Thoracic aorta (tissue), 2 donors: ENCODE results near the gene NUDC. TPM values are rescaled to one million over a fixed set of nuclear protein-coding genes. Genes with fewer than 3 reads are reported as not detected.
A peak's percentile ranks its signal among the peaks of the same experiment; 100 is the strongest.

Experiments used
- ATAC-seq: fragments of 150-250 bp; one replicate; pipeline ENCODE4 v1.8.0; 2017; ENCODE audit warnings: low read depth; ENCODE audit not compliant: insufficient number of reproducible peaks, low FRiP score
- DNase-seq: peaks from one replicate; pipeline ENCODE4 v3.0.0-alpha.2; 2020; ENCODE audit warnings: low spot score
- H3K27ac ChIP-seq, 2 donors: fragments of 200-600 bp; sonication (generic); 1 replicate in 1 of 2; 2 replicates in 1 of 2; pipeline ENCODE4 v1.5.1; 2016; ENCODE audit warnings: mild to moderate bottlenecking in 2 of 2, moderate library complexity in 2 of 2
- H3K27me3 ChIP-seq: fragments of 200-600 bp; sonication (generic); replicated peaks from 2 replicates; pipeline ENCODE4 v1.6.0; 2016; ENCODE audit warnings: mild to moderate bottlenecking; ENCODE audit not compliant: insufficient read depth
- H3K36me3 ChIP-seq: fragments of 200-600 bp; sonication (generic); one replicate; pipeline ENCODE4 v1.5.1; 2016
- H3K4me1 ChIP-seq, 2 donors: fragments of 200-600 bp; sonication (generic); 1 replicate in 1 of 2; 2 replicates in 1 of 2; pipeline versions ENCODE4 v1.5.1 to v1.6.0; 2016; ENCODE audit warnings: low read depth in 2 of 2, mild to moderate bottlenecking in 1 of 2; ENCODE audit not compliant: control insufficient read depth in 1 of 2
- H3K4me3 ChIP-seq: fragments of 200-600 bp; sonication (generic); 2 replicates; pipeline ENCODE4 v1.5.1; 2016; ENCODE audit warnings: mild to moderate bottlenecking
- H3K9me3 ChIP-seq: fragments of 200-600 bp; sonication (generic); 2 replicates; pipeline ENCODE4 v1.5.1; 2016
- total RNA-seq, 2 donors: library from RNA; depleted of rRNA; stranded (reverse); fragments of >200 nt; gene quantifications; one replicate each; pipeline versions ENCODE4 v1.1.0 to v1.2.3, GENCODE V29; 2016
- TF ChIP-seq, protein P1 (sequence below): fragments of 200-600 bp; sonication (generic); IDR thresholded peaks from one replicate; pipeline ENCODE4 v1.5.1; 2019; ENCODE audit warnings: antibody characterized with exemption

Gene NUDC
- total RNA-seq, 2 donors from 2014 or later, result 36.8 to 56.4 TPM

DNA sequence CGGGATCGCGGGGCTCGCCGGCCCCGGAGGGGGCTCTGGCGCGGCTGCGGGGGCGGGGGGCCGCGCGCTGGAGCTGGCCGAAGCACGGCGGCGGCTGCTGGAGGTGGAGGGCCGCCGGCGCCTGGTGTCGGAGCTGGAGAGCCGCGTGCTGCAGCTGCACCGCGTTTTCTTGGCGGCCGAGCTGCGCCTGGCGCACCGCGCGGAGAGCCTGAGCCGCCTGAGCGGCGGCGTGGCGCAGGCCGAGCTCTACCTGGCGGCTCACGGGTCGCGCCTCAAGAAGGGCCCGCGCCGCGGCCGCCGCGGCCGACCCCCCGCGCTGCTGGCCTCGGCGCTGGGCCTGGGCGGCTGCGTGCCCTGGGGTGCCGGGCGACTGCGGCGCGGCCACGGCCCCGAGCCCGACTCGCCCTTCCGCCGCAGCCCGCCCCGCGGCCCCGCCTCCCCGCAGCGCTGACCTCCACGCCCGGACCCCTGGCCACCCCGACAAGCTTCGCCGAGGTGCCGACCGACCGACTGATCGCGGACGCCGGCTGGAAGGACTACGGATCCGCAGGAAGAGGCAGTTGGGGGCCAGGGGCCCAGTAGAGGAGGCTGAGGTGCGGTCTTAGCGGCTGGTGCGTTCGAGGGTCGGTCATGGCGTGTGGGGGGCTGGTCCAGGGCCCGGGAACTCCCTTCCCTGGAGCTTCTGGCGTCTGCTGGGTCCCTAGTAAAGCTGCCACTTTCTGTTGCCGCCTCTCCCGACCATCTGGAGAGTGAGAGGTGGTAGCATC, 72.7 kb downstream of the NUDC start:
- H3K36me3 ChIP-seq, result no peaks in the 10 kb centered on the region
- no peak for DNase-seq
- ATAC-seq, result no peak
- peaks cover 23 to 55% of the 10 kb centered on the region in 2 donors for H3K4me1 ChIP-seq
- TF ChIP-seq, protein P1, sequence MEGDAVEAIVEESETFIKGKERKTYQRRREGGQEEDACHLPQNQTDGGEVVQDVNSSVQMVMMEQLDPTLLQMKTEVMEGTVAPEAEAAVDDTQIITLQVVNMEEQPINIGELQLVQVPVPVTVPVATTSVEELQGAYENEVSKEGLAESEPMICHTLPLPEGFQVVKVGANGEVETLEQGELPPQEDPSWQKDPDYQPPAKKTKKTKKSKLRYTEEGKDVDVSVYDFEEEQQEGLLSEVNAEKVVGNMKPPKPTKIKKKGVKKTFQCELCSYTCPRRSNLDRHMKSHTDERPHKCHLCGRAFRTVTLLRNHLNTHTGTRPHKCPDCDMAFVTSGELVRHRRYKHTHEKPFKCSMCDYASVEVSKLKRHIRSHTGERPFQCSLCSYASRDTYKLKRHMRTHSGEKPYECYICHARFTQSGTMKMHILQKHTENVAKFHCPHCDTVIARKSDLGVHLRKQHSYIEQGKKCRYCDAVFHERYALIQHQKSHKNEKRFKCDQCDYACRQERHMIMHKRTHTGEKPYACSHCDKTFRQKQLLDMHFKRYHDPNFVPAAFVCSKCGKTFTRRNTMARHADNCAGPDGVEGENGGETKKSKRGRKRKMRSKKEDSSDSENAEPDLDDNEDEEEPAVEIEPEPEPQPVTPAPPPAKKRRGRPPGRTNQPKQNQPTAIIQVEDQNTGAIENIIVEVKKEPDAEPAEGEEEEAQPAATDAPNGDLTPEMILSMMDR, result no peak
- H3K27ac ChIP-seq, result peak overlapping the region; percentile 54 to 65
- H3K9me3 ChIP-seq, result no peaks in the 10 kb centered on the region
- H3K4me3 ChIP-seq, result peak overlapping the region; percentile 92
- H3K27me3 ChIP-seq, result no peaks in the 10 kb centered on the region

DNA sequence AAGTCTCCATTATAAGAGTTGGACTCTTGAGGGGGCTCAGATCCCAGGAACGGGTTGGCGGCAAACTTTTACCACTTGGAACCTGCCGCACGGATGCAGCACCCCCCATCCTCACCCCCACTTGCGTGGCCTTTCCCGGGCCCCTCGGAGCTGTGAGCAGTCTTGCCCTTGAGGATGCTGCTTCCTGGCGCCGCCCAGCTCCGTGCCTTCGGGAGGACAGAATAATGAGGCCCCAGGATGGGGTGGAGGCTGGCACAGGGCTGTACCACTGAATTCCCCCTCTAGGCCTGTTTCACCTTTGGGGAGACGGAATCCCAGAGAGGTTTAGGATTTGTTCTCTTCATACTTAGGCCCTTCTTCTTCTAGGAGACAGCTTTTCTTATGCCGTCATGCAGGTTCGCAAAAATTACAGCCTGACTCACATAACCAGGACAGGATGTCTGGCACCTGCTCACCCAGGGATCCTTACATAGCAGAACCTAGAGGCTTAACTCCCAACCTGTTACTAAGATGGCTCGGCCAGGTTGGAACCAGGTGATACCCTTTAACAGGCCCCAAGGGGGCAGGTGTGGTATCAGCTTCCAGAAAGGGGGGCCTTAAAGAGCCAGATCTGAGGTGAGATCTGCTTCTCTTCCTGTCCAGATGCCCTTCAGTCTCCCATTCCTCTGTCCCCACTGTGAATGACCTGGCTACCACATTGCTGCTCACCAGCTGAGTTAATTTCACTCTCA, 73.4 kb downstream of the NUDC start:
- TF ChIP-seq, protein P1, result no peak
- Histone ChIP-seq H3K36me3 (no peaks in the 10 kb centered on the region), H3K9me3 (no peaks in the 10 kb centered on the region), H3K27ac (peak overlapping the region; percentile 25 to 29), H3K4me1 (peaks cover 25 to 61% of the 10 kb centered on the region in 2 donors), H3K4me3 (peak overlapping the region; percentile 92), H3K27me3 (no peaks in the 10 kb centered on the region)
- ATAC-seq (no peak), DNase-seq (no peak)

DNA sequence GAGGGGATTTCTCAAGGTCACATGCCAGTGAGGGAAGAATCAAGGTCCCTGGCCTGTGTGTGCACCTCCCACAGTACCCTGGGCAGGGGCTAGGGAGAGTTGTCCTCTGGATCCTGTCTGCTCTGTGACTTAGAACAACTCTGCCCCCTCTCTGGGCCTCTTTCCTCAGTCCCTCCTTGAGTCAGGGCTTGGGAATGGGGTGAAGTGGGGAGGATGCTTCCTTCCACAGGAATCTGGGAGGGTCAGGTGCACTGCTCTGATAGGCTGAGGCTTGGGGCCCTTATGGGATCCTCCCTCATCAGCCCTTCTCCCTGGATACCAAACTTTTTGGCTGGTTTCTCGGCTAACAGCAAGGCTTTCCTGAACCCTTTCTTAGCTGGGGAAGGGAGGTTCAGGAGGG, 74.5 kb downstream of the NUDC start:
- peaks cover 36 to 72% of the 10 kb centered on the region in 2 donors for H3K4me1 ChIP-seq
- DNase-seq, result no peak
- no peaks in the 10 kb centered on the region for H3K9me3 ChIP-seq
- peak overlapping the region; percentile 13 to 44 for H3K27ac ChIP-seq
- ATAC-seq, result no peak
- H3K4me3 ChIP-seq, result no peak overlapping the region
- no peaks in the 10 kb centered on the region for H3K27me3 ChIP-seq
- TF ChIP-seq, protein P1, result no peak
- no peaks in the 10 kb centered on the region for H3K36me3 ChIP-seq

Other genes with a start within 250 kb of the NUDC start
- gene ARID1A, start 225.7 kb upstream of the NUDC start, total RNA-seq, result 10 to 100 TPM; 53.6 to 69.2 TPM
- gene PIGV, start 133.8 kb upstream of the NUDC start, total RNA-seq, result 10 to 100 TPM; 13.5 to 22.9 TPM
- gene ZDHHC18, start 95.1 kb upstream of the NUDC start, total RNA-seq, result 10 to 100 TPM; 13.3 to 29.9 TPM
- 1 to 10 TPM; 1.9 to 3.8 TPM for gene SFN, start 58.6 kb upstream of the NUDC start, total RNA-seq
- 10 to 100 TPM in 1 of 2 donors, 1 to 10 TPM in 1; 8.8 to 15.0 TPM for gene GPN2, start 31.5 kb upstream of the NUDC start, total RNA-seq
- gene GPATCH3, start 21.3 kb upstream of the NUDC start, total RNA-seq, result 10 to 100 TPM; 10.3 to 11.8 TPM
- not detected for gene NR0B2, start 7.8 kb upstream of the NUDC start, total RNA-seq
- gene KDF1, start 38.7 kb downstream of the NUDC start, total RNA-seq, result not detected
- 10 to 100 TPM; 26.4 to 34.9 TPM for gene TRNP1, start 71.9 kb downstream of the NUDC start, total RNA-seq
- gene TENT5B, start 91.1 kb downstream of the NUDC start, total RNA-seq, result 100 to 1,000 TPM in 1 of 2 donors, 10 to 100 TPM in 1; 49.1 to 105 TPM
- gene SLC9A1, start 233.4 kb downstream of the NUDC start, total RNA-seq, result 10 to 100 TPM; 12.3 to 36.3 TPM